Measurements from ENCODE around the gene NOC2L. TPM values are rescaled to one million over a fixed set of nuclear protein-coding genes. Genes with fewer than 3 reads are reported as not detected.

The NOC2L gene
- total RNA-seq, 1 donor = 76.9 TPM

DNA sequence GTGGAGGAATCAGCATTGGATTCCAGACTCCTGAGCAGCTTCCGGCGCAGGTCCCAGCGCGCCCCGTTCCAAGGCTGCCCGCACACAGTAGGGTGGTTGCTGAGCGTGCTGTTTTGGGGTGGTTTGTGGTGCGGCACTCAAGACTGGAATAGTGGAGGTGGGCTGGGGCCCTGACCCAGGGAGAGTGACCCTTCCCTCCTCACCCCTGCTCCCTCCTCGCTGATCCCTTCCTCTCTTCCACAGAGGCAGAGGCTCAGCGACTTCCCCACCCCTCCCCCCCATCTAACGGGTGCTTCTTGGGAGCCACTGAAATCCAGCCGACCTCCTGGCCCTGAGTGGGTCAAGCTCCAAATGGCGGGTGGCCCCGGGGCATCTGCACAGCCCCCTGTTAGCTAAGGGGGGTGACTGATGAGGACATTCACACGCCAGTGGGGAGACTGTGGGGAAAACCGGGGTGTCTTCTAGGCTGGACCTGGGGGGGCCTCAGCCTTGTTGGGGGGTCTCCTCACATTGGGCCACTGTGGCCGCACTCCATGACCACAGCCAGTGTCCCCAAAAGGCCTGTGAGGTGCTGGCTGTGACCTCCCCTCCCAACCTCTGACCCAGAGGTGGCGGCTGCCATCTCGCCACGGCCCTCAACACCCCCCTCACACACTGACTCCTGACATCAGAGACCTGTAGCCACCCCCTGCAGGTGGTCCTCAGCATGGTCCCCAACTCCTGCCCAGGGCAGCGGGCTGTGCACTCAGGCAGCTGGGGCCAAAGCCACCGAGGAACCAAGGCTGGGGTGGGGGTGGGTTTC, 44.8 kb upstream of the NOC2L start:
- TF ChIP-seq, protein P1, sequence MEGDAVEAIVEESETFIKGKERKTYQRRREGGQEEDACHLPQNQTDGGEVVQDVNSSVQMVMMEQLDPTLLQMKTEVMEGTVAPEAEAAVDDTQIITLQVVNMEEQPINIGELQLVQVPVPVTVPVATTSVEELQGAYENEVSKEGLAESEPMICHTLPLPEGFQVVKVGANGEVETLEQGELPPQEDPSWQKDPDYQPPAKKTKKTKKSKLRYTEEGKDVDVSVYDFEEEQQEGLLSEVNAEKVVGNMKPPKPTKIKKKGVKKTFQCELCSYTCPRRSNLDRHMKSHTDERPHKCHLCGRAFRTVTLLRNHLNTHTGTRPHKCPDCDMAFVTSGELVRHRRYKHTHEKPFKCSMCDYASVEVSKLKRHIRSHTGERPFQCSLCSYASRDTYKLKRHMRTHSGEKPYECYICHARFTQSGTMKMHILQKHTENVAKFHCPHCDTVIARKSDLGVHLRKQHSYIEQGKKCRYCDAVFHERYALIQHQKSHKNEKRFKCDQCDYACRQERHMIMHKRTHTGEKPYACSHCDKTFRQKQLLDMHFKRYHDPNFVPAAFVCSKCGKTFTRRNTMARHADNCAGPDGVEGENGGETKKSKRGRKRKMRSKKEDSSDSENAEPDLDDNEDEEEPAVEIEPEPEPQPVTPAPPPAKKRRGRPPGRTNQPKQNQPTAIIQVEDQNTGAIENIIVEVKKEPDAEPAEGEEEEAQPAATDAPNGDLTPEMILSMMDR (IDR thresholded peaks at IDR 0.05; ENCODE audit: insufficient read depth, low read depth, low read length) = no peak
- no peak overlapping the region for H3K4me3 ChIP-seq (ENCODE audit: low read depth, low read length)
- no peak for DNase-seq (ENCODE audit: low read depth)

- TF ChIP-seq, protein P1 (IDR thresholded peaks at IDR 0.05; ENCODE audit: insufficient read depth, low read depth, low read length) = no peak
- no peak for DNase-seq (ENCODE audit: low read depth)
- H3K4me3 ChIP-seq (ENCODE audit: low read depth, low read length) = peak overlapping the region; percentile 73
Measured at GRCh38 chr1:1001057-1001783, 42.2 kb upstream of the NOC2L start.

DNA sequence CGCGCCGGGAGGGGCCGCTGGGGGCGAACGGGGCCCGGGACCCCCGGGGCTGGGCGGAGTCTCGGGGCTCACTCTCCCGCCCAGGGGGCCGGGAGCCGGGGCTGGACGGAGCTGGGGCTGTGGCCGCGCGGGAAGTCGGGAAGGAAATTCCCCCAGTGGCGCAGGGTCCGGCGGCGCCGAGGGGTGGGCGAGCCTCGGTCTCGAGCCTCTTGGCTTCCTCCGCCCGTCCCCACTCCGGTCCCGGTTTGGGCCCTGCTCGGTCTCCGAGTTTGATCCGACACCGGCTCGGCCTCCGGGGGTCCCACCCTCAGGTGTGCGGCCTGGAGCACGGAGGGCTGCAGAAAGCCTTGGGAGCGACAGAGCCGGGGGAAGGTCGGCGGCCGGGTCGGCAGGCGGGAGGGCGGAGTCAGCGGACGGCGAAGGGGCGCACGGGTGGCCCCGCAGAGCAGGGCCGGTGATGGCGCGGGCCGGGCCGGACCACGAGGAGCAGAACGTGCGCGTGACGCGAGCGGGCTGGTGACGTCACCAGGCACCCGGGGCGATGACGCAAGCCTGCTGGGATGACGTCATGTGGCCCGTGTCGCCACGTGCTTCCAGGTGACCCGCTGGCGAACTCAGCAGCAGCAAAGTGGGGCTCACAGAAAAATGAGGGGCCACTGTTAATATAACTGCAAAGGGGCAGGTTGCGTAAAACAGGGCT, 41.5 kb upstream of the NOC2L start:
- TF ChIP-seq, protein P1 (IDR thresholded peaks at IDR 0.05; ENCODE audit: insufficient read depth, low read depth, low read length) = no peak
- DNase-seq (ENCODE audit: low read depth) = peak; percentile 92
- peak overlapping the region; percentile 73 for H3K4me3 ChIP-seq (ENCODE audit: low read depth, low read length)

GRCh38 chr1:999725-1000356, 40.8 kb upstream of the NOC2L start, which contains the start of gene HES4:
TSS of gene HES4 (minus strand) at chr1:1000097. CDS start at chr1:999973, 124 bp downstream.
- TF ChIP-seq, protein P1 (IDR thresholded peaks at IDR 0.05; ENCODE audit: insufficient read depth, low read depth, low read length) = no peak
- peak within 1 kb of the TSS; percentile 73 for H3K4me3 ChIP-seq (ENCODE audit: low read depth, low read length)
- peak; percentile 95 for DNase-seq (ENCODE audit: low read depth)

DNA sequence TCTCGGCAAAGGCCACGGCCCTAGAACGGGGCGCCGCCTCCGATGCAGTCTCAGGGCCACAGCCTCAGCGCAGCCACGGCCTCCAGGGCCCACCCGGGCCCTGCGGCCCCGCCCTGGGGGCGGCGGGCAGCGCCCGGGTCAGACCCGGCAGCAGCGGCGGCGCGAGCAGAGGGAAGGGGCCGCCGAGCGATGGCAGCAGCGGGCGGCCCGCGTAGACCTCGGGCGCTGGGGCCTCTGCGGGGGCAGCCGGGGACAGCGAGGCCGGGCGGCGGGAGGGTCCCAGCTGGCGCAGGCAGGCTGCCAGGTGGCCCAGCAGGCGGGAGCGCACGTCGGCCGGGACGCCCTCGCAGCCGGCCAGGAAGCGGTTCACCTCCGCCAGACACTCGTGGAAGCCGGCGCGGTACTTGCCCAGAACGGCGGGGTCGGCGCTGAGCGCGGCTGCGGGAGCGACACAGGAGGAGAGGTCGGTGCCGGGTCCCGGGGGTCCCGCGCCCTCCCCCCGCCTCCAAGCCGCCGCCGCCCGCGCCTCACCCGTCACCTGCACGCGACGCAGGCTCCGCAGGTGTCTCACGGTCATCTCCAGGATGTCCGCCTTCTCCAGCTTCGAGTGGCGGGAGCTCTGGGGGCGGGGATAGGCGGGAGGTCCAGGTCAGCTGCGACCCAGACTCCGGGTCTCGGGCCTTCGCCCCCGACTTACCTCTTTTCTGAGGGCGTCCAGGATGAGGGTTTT, 40.1 kb upstream of the NOC2L start:
- DNase-seq (ENCODE audit: low read depth) = no peak

More for the DNA sequence above, 40.1 kb upstream of the NOC2L start:
- peak overlapping the region; percentile 58 for H3K4me3 ChIP-seq (ENCODE audit: low read depth, low read length)
- TF ChIP-seq, protein P1 (IDR thresholded peaks at IDR 0.05; ENCODE audit: insufficient read depth, low read depth, low read length) = peak; percentile 5

Data from fibroblast of villous mesenchyme (primary cell).